Fibroblast of skin of left quadriceps (primary cell): ENCODE measurements around the gene NACAD.
A peak's percentile ranks its signal among the peaks of the same experiment; 100 is the strongest.
"Not testable (repeated sequence)": the region's sequence is repeated elsewhere in the genome, so short reads cannot be mapped to it uniquely, and the experiment has no call there.

Experiments
- DNase-seq, 2 experiments: peaks; one replicate each; pipeline ENCODE4 v3.0.0-alpha.2; 2013; ENCODE audit warnings: low read depth in 2 of 2

Gene NACAD

GRCh38 chr7:45117582-45117981 lies 28.8 kb upstream of the NACAD start:
- no peak for DNase-seq

GRCh38 chr7:45116048-45116447 lies 27.3 kb upstream of the NACAD start:
- DNase-seq, result no peak

GRCh38 chr7:45114926-45115325 lies 26.2 kb upstream of the NACAD start:
- DNase-seq, result no peak

GRCh38 chr7:45114257-45114656 lies 25.5 kb upstream of the NACAD start:
- DNase-seq, result not testable (repeated sequence)

- DNase-seq, result no peak
Measured at GRCh38 chr7:45112648-45113047, 23.9 kb upstream of the NACAD start.

GRCh38 chr7:45111298-45112223 lies 22.8 kb upstream of the NACAD start, which contains the start of gene TBRG4:
Gene TBRG4, minus strand, starts transcription at chr7:45111697. Its CDS starts 2,460 bp downstream, at chr7:45109237.
- peak; percentile 77 to 81 for DNase-seq

GRCh38 chr7:45108863-45109262 lies 20.1 kb upstream of the NACAD start:
- DNase-seq, result no peak

- no peak for DNase-seq
Measured at GRCh38 chr7:45107356-45107755, 18.6 kb upstream of the NACAD start.

- no peak for DNase-seq
Measured at GRCh38 chr7:45106820-45107219, 18.1 kb upstream of the NACAD start.

GRCh38 chr7:45105588-45106188 lies 16.9 kb upstream of the NACAD start:
- DNase-seq, result no peak

- no peak for DNase-seq
Measured at GRCh38 chr7:45104844-45105587, 16.2 kb upstream of the NACAD start.

GRCh38 chr7:45103958-45104843 lies 15.4 kb upstream of the NACAD start:
- DNase-seq, result no peak

- DNase-seq, result no peak
Measured at GRCh38 chr7:45102785-45103712, 14.3 kb upstream of the NACAD start.

- no peak for DNase-seq
Measured at GRCh38 chr7:45101748-45102147, 13.0 kb upstream of the NACAD start.

- DNase-seq, result no peak
Measured at GRCh38 chr7:45100761-45101480, 12.2 kb upstream of the NACAD start.

- DNase-seq, result no peak
Measured at GRCh38 chr7:45099891-45100760, 11.4 kb upstream of the NACAD start.

- no peak for DNase-seq
Measured at GRCh38 chr7:45098983-45099839, 10.4 kb upstream of the NACAD start.

- no peak for DNase-seq
Measured at GRCh38 chr7:45092931-45093235, 4.1 kb upstream of the NACAD start.
